H1 (cell line): ENCODE measurements around the gene SLFN5. TPM values are rescaled to one million over a fixed set of nuclear protein-coding genes. Genes with fewer than 3 reads are reported as not detected.

ENCODE experiments used
- CTCF ChIA-PET: fragments of 300-600 bp; sonication (Branson Sonifier 250); formaldehyde crosslinking; loops from one replicate; lab custom pipeline; 2021; ENCODE audit not compliant: partially characterized antibody; lab: Charles Lee
- POLR2A ChIA-PET: fragments of 300-600 bp; sonication (Branson Sonifier 250); formaldehyde crosslinking; loops from one replicate; lab custom pipeline; 2021; ENCODE audit warnings: inconsistent platforms; ENCODE audit not compliant: partially characterized antibody; lab: Charles Lee
- DNase-seq, 2 experiments: peaks; one replicate each; pipeline versions ENCODE4 v3.0.0 to v3.0.0-alpha.2; 2010 to 2022; ENCODE audit warnings: low spot score in 2 of 2, low read depth in 1 of 2, mixed read lengths in 1 of 2
- FAIRE-seq: peaks from 2 replicates; lab custom pipeline; 2011; peaks lifted over from hg19 to GRCh38; lab: Jason Lieb, UNC
- H2AFZ ChIP-seq: 2 replicates; pipeline ENCODE4 v1.8.1; 2012; ENCODE audit warnings: low read length, inconsistent platforms
- H2AK5ac ChIP-seq: 2 replicates; pipeline ENCODE4 v1.6.1; 2013; ENCODE audit warnings: low read depth, low read length
- H2BK120ac ChIP-seq: replicated peaks from 2 replicates; pipeline ENCODE3; 2013; ENCODE audit warnings: low read depth, low read length, inconsistent platforms
- H2BK12ac ChIP-seq: 2 replicates; pipeline ENCODE4 v1.6.1; 2013; ENCODE audit warnings: low read depth, low read length
- H2BK15ac ChIP-seq: 2 replicates; pipeline ENCODE4 v1.6.1; 2013; ENCODE audit warnings: low read length
- H2BK20ac ChIP-seq: 2 replicates; pipeline ENCODE4 v1.6.1; 2013; ENCODE audit warnings: low read length
- H2BK5ac ChIP-seq: 2 replicates; pipeline ENCODE4 v1.6.1; 2013; ENCODE audit warnings: low read depth, low read length
- H3K14ac ChIP-seq: 2 replicates; pipeline ENCODE4 v1.6.1; 2013; ENCODE audit warnings: inconsistent platforms; ENCODE audit not compliant: insufficient read length
- H3K18ac ChIP-seq: 2 replicates; pipeline ENCODE4 v1.6.1; 2013; ENCODE audit warnings: low read length; ENCODE audit errors: extremely low read depth
- H3K23ac ChIP-seq: 2 replicates; pipeline ENCODE4 v1.6.1; 2013; ENCODE audit warnings: inconsistent platforms; ENCODE audit not compliant: insufficient read length
- H3K23me2 ChIP-seq: 2 replicates; pipeline ENCODE4 v1.6.1; 2013; ENCODE audit warnings: low read depth, low read length
- H3K27ac ChIP-seq: 2 replicates; pipeline ENCODE4 v1.6.1; 2011; ENCODE audit warnings: low read depth, low read length, inconsistent platforms
- H3K27me3 ChIP-seq, 4 experiments: replicated peaks in 1 of 4; 1 replicate in 1 of 4; 2 replicates in 3 of 4; pipeline versions ENCODE4 v1.6.1 to v1.8.1; 2011 to 2013; ENCODE audit warnings: low read length in 3 of 4, mild to moderate bottlenecking in 3 of 4, inconsistent platforms in 2 of 4, mixed read lengths in 2 of 4, moderate library complexity in 1 of 4; ENCODE audit not compliant: control insufficient read depth in 3 of 4, insufficient read depth in 3 of 4; ENCODE audit errors: extremely low read depth in 1 of 4
- H3K36me3 ChIP-seq, 4 experiments: 2 replicates each; pipeline versions ENCODE4 v1.6.1 to v1.8.1; 2011 to 2013; ENCODE audit warnings: mild to moderate bottlenecking in 4 of 4, low read length in 3 of 4, moderate library complexity in 2 of 4, control low read depth in 1 of 4, inconsistent platforms in 1 of 4; ENCODE audit not compliant: insufficient read depth in 4 of 4, control insufficient read depth in 2 of 4
- H3K4ac ChIP-seq: replicated peaks from 2 replicates; pipeline ENCODE3; 2013; ENCODE audit warnings: low read length, low read depth, mixed read lengths, inconsistent platforms; ENCODE audit not compliant: insufficient read length
- H3K4me1 ChIP-seq, 4 experiments: replicated peaks in 1 of 4; 1 replicate in 1 of 4; 2 replicates in 3 of 4; pipeline versions ENCODE4 v1.6.1 to v1.8.1; 2011 to 2013; ENCODE audit warnings: low read length in 3 of 4, inconsistent platforms in 2 of 4, mixed read lengths in 1 of 4; ENCODE audit not compliant: insufficient read depth in 4 of 4, control insufficient read depth in 3 of 4
- H3K4me2 ChIP-seq, 2 experiments: 2 replicates each; pipeline versions ENCODE4 v1.6.1 to v1.8.1; 2011 to 2013; ENCODE audit warnings: low read depth in 2 of 2, low read length in 2 of 2, control low read depth in 1 of 2, inconsistent platforms in 1 of 2, mild to moderate bottlenecking in 1 of 2; ENCODE audit not compliant: insufficient read depth in 1 of 2
- H3K4me3 ChIP-seq, 4 experiments: fragments of 200-600, 300-600 bp in 1 of 4; sonication (generic), shearing (Covaris generic), sonication (Bioruptor Twin) in 1 of 4; 2 replicates each; pipeline versions ENCODE4 v1.5.1 to v1.8.1; 2011 to 2016; ENCODE audit warnings: low read length in 4 of 4, low read depth in 3 of 4, control low read depth in 2 of 4, inconsistent platforms in 2 of 4, mild to moderate bottlenecking in 2 of 4, mixed read lengths in 1 of 4, moderate library complexity in 1 of 4; ENCODE audit not compliant: insufficient read depth in 2 of 4; ENCODE audit errors: extremely low read depth in 1 of 4
- H3K56ac ChIP-seq: replicated peaks from 2 replicates; pipeline ENCODE3; 2013; ENCODE audit warnings: low read depth, mild to moderate bottlenecking, mixed read lengths, low read length, inconsistent platforms; ENCODE audit not compliant: insufficient read length
- H3K79me1 ChIP-seq: 2 replicates; pipeline ENCODE4 v1.6.1; 2013; ENCODE audit warnings: low read depth, low read length, control low read depth
- H3K79me2 ChIP-seq, 2 experiments: 2 replicates each; pipeline versions ENCODE4 v1.6.1 to v1.8.1; 2012 to 2013; ENCODE audit warnings: low read length in 2 of 2, mild to moderate bottlenecking in 2 of 2, inconsistent platforms in 1 of 2; ENCODE audit not compliant: insufficient read depth in 2 of 2, control insufficient read depth in 1 of 2
- H3K9ac ChIP-seq, 4 experiments: replicated peaks in 1 of 4; 1 replicate in 1 of 4; 2 replicates in 3 of 4; pipeline versions ENCODE4 v1.6.1 to v1.8.1; 2011 to 2013; ENCODE audit warnings: low read depth in 3 of 4, low read length in 3 of 4, control low read depth in 2 of 4, mild to moderate bottlenecking in 2 of 4, moderate library complexity in 2 of 4, inconsistent platforms in 1 of 4; ENCODE audit errors: extremely low read depth in 1 of 4
- H3K9me3 ChIP-seq, 2 experiments: 2 replicates each; pipeline versions ENCODE4 v1.6.1 to v1.8.1; 2012 to 2013; ENCODE audit warnings: mild to moderate bottlenecking in 2 of 2, moderate library complexity in 2 of 2, control low read depth in 1 of 2, inconsistent platforms in 1 of 2, low read depth in 1 of 2, low read length in 1 of 2, mixed read lengths in 1 of 2; ENCODE audit not compliant: insufficient read depth in 2 of 2
- H4K20me1 ChIP-seq, 2 experiments: replicated peaks in 1 of 2; 2 replicates each; pipeline versions ENCODE3 to v1.8.1; 2011 to 2013; ENCODE audit warnings: inconsistent platforms in 2 of 2, low read length in 2 of 2, mild to moderate bottlenecking in 1 of 2; ENCODE audit not compliant: insufficient read depth in 2 of 2, control insufficient read depth in 1 of 2
- H4K5ac ChIP-seq: 2 replicates; pipeline ENCODE4 v1.6.1; 2013; ENCODE audit warnings: low read length, low read depth, mixed read lengths, inconsistent platforms; ENCODE audit not compliant: insufficient read length
- H4K8ac ChIP-seq: 2 replicates; pipeline ENCODE4 v1.8.0; 2013; ENCODE audit warnings: mild to moderate bottlenecking, moderate library complexity, low read length, inconsistent platforms; ENCODE audit not compliant: insufficient read depth; ENCODE audit errors: extremely low read depth
- H4K91ac ChIP-seq: replicated peaks from 2 replicates; pipeline ENCODE3; 2013; ENCODE audit warnings: low read length, mixed read lengths, inconsistent platforms; ENCODE audit not compliant: insufficient read length
- E2F6 ChIP-seq: IDR thresholded peaks from 2 replicates; pipeline ENCODE4 v1.6.1; 2012; ENCODE audit warnings: inconsistent platforms
- HDAC6 ChIP-seq: IDR thresholded peaks from one replicate; pipeline ENCODE4 v1.7.1; 2012; ENCODE audit warnings: low read depth, mild to moderate bottlenecking, inconsistent platforms, low read length, moderate library complexity
- NANOG ChIP-seq: IDR thresholded peaks from 2 replicates; pipeline ENCODE4 v1.6.1; 2011; ENCODE audit warnings: low read length, low read depth, mild to moderate bottlenecking, inconsistent platforms; ENCODE audit not compliant: insufficient read depth, poor library complexity, severe bottlenecking
- WGBS, 2 experiments: shearing (Covaris generic) in 1 of 2; methylation state at CpG; one replicate each; pipeline versions ENCODE4 v1.1.6 to v1.1.7; 2013 to 2015; ENCODE audit warnings: low lambda C conversion rate in 2 of 2, mixed read lengths in 2 of 2, inconsistent platforms in 1 of 2, low coverage in 1 of 2, missing lambda C conversion rate in 1 of 2; ENCODE audit not compliant: insufficient replicate concordance in 2 of 2, insufficient coverage in 1 of 2, insufficient read length in 1 of 2; ENCODE audit errors: extremely low coverage in 1 of 2, missing lambda C conversion rate in 1 of 2; 5-methylcytosine and 5-hydroxymethylcytosine counted together
- polyA plus RNA-seq, 7 experiments: library from polyadenylated mRNA; depleted of rRNA in 3 of 7; stranded (reverse) in 5 of 7; unstranded in 2 of 7; fragments of >200 nt in 5 of 7; fragments of 200-250 nt in 2 of 7; gene quantifications; 1 replicate in 5 of 7; 2 replicates in 1 of 7; 4 replicates in 1 of 7; pipeline versions ENCODE4 v1.2.1 to v1.2.3, GENCODE V29; 2011 to 2013; ENCODE audit warnings: missing spikeins in 2 of 7, mixed read lengths in 2 of 7
- total RNA-seq: library from RNA; stranded (reverse); fragmentation: NEBNext Ultra II Directional; extraction: Animal tissue kit (Norgen Biotek cat#: 25700); gene quantifications from 2 replicates; pipeline ENCODE4 v1.2.1, GENCODE V29; 2021

The SLFN5 gene
- total and polyA plus RNA-seq, 2 of the 8 experiments (the other 6 are each of a cell fraction or from before 2014, with no cell fraction given): 0.86 to 3.0 TPM

GRCh38 chr17:35291802-35292201 is 48.9 kb downstream of the SLFN5 start:
- H3K9me3 ChIP-seq: peaks cover 0 to 5% of the 10 kb centered on the region in 2 experiments; a peak in 2 of 4 replicates
- no peak overlapping the region for H2AK5ac ChIP-seq
- H3K79me1 ChIP-seq: no peaks in the 10 kb centered on the region
- H2BK12ac ChIP-seq: no peak overlapping the region
- no peak overlapping the region for H3K23ac ChIP-seq
- no peak overlapping the region for H3K14ac ChIP-seq
- no peak overlapping the region for H2AFZ ChIP-seq
- no peak overlapping the region for H2BK15ac ChIP-seq
- H3K27ac ChIP-seq: no peak overlapping the region
- H3K27me3 ChIP-seq: no peaks in the 10 kb centered on the region; a peak in 1 of 7 replicates
- no peak overlapping the region for H4K5ac ChIP-seq
- no peak overlapping the region for H4K91ac ChIP-seq
- H2BK120ac ChIP-seq: no peak overlapping the region
- H3K79me2 ChIP-seq: no peaks in the 10 kb centered on the region
- H3K4me3 ChIP-seq: no peak overlapping the region
- POLR2A ChIA-PET: no interaction called here
- H3K4me1 ChIP-seq: no peaks in the 10 kb centered on the region
- H3K18ac ChIP-seq: no peak overlapping the region
- H3K23me2 ChIP-seq: no peaks in the 10 kb centered on the region
- no peak overlapping the region for H4K8ac ChIP-seq
- whole genome bisulfite sequencing, 2 experiments: 93% methylated on average over 1 of the region's 1 CpG; no CpG with 5 or more reads in 1 of the 2 experiments
- no peak overlapping the region for H3K56ac ChIP-seq
- no peak overlapping the region for H2BK20ac ChIP-seq
- CTCF ChIA-PET: no interaction called here
- H2BK5ac ChIP-seq: no peak overlapping the region
- H3K9ac ChIP-seq: no peak overlapping the region
- DNase-seq (no peak), FAIRE-seq (no peak)
- H3K4ac ChIP-seq: no peak overlapping the region
- H4K20me1 ChIP-seq: no peaks in the 10 kb centered on the region
- no peaks in the 10 kb centered on the region for H3K36me3 ChIP-seq
- no peak overlapping the region for H3K4me2 ChIP-seq
- TF ChIP-seq HDAC6 (no peak), NANOG (no peak), E2F6 (no peak)
